GM13976 (cell line): Measurements from ENCODE around the gene CAPS.
"Not testable (repeated sequence)": the region's sequence is repeated elsewhere in the genome, so short reads cannot be mapped to it uniquely, and the experiment has no call there.

Source experiments
- DNase-seq: peaks from one replicate; pipeline ENCODE4 v3.0.0; 2012; ENCODE audit warnings: low spot score
- CTCF ChIP-seq: IDR thresholded peaks from 2 replicates; pipeline ENCODE4 v1.5.1; 2012; ENCODE audit warnings: borderline replicate concordance, mild to moderate bottlenecking; ENCODE audit not compliant: insufficient read depth; ENCODE audit errors: extremely low read depth, missing control alignments, control extremely low read depth
- in situ Hi-C: fragments of 300-500 bp; cut with MboI; formaldehyde crosslinking; loops from one replicate; pipeline ENCODE4 v1.12.0; 2022; ENCODE audit warnings: low sequenced_read_pairs, mixed read lengths, inconsistent platforms; ENCODE audit not compliant: unreplicated experiment

Gene CAPS

GRCh38 chr19:5960005-5961001 is 46.2 kb downstream of the CAPS start:
- DNase-seq = no peak
- no peak for TF ChIP-seq CTCF
- in situ Hi-C loops = no loop called here

- in situ Hi-C loops, DNase-seq: not testable (repeated sequence)
Observed at GRCh38 chr19:5961641-5961968, 47.6 kb downstream of the CAPS start.

GRCh38 chr19:5961969-5962945 is 48.2 kb downstream of the CAPS start:
- no peak for DNase-seq
- no peak for TF ChIP-seq CTCF
- in situ Hi-C loops = no loop called here

- DNase-seq, in situ Hi-C loops: not testable (repeated sequence)
Observed at GRCh38 chr19:5963259-5963658, 49.2 kb downstream of the CAPS start.

- no peak for DNase-seq
- no peak for TF ChIP-seq CTCF
- in situ Hi-C loops = no loop called here
Observed at GRCh38 chr19:5963855-5964254, 49.8 kb downstream of the CAPS start.

- in situ Hi-C loops = no loop called here
- TF ChIP-seq CTCF = no peak
- no peak for DNase-seq
Observed at GRCh38 chr19:5964816-5965565, 50.9 kb downstream of the CAPS start.
